ENCODE data around the gene IQCE.

Gene IQCE

DNA sequence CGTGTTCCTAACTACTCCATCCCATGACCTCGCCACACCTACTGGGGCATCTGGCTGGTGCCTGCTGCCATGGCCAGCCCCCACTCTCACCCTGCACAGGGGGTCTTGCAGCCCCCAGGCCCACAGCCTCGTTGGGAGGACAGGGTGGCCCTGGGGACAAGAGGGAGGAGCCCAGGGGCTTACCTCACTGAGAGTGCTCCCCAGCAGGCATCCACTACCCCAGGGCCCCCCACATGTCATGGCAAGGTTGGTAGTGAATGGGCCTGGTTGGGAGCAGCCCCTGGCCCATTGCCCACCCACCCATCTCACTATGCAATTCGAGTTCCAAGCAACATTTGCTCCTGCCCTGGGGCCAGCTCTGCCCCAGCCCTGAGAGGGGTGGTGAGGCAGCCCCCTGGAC is 105.2 kb downstream of the IQCE start:
- no peaks in the 10 kb centered on the region for H3K9me3 ChIP-seq (ENCODE audit: insufficient read depth, low read length)
- H3K36me3 ChIP-seq (ENCODE audit: insufficient read depth, insufficient read length, low read length) = peaks cover 49% of the 10 kb centered on the region
- no peak overlapping the region for H3K4me3 ChIP-seq (ENCODE audit: insufficient read length, low read depth)
- DNase-seq (ENCODE audit: low read depth, low spot score) = no peak
- no peaks in the 10 kb centered on the region for H3K27me3 ChIP-seq (ENCODE audit: insufficient read depth, insufficient read length)
- TF ChIP-seq ZNF274 (IDR thresholded peaks at IDR 0.05; ENCODE audit: low read depth, low read length) (no peak), SUZ12 (IDR thresholded peaks at IDR 0.05; ENCODE audit: extremely low read depth, insufficient read depth, insufficient read length) (no peak), YY1 (IDR thresholded peaks at IDR 0.05; ENCODE audit: insufficient read depth, insufficient read length) (no peak)
- H3K9ac ChIP-seq (ENCODE audit: insufficient read length, low read depth) = peak overlapping the region; percentile 42
- peaks cover 17% of the 10 kb centered on the region for H3K4me1 ChIP-seq (ENCODE audit: insufficient read depth, insufficient read length)
